H1 (cell line): ENCODE data around the gene CIC.

ENCODE experiments used
- ASH2L ChIP-seq: fragments of 200-600, 300-600 bp; sonication (generic); IDR thresholded peaks from one replicate; pipeline ENCODE4 v1.7.1; 2017; ENCODE audit warnings: low read length
- BACH1 ChIP-seq: IDR thresholded peaks from 2 replicates; pipeline ENCODE4 v1.6.1; 2012; ENCODE audit warnings: low read length, improper control_type of control experiment
- CTCF ChIP-seq, 3 experiments: IDR thresholded peaks; 1 replicate in 2 of 3; 2 replicates in 1 of 3; pipeline versions ENCODE4 v1.5.1 to v1.6.1; 2011; ENCODE audit warnings: low read length in 3 of 3, mild to moderate bottlenecking in 3 of 3, inconsistent platforms in 2 of 3, low read depth in 1 of 3, moderate library complexity in 1 of 3; ENCODE audit not compliant: insufficient read depth in 1 of 3; ENCODE audit errors: control extremely low read depth in 1 of 3
- EP300 ChIP-seq, 2 experiments: IDR thresholded peaks; 1 replicate in 1 of 2; 2 replicates in 1 of 2; pipeline ENCODE4 v1.6.1; 2011 to 2012; ENCODE audit warnings: low read depth in 2 of 2, low read length in 2 of 2, mild to moderate bottlenecking in 2 of 2, borderline replicate concordance in 1 of 2, inconsistent platforms in 1 of 2, moderate library complexity in 1 of 2
- JUND ChIP-seq: IDR thresholded peaks from 2 replicates; pipeline ENCODE4 v1.6.1; 2011; ENCODE audit warnings: mild to moderate bottlenecking, improper control_type of control experiment, low read length
- POLR2AphosphoS5 ChIP-seq: IDR thresholded peaks from 2 replicates; pipeline ENCODE4 v1.6.1; 2011; ENCODE audit warnings: low read depth, low read length
- RAD21 ChIP-seq, 2 experiments: IDR thresholded peaks in 1 of 2; conservative IDR thresholded peaks in 1 of 2; 2 replicates each; pipeline ENCODE4 v1.6.1; 2011; ENCODE audit warnings: low read depth in 2 of 2, low read length in 2 of 2, improper control_type of control experiment in 1 of 2, inconsistent platforms in 1 of 2, mild to moderate bottlenecking in 1 of 2, moderate library complexity in 1 of 2
- RNF2 ChIP-seq: fragments of 200-900, 300-1000 bp; sonication (generic); IDR thresholded peaks from 2 replicates; pipeline ENCODE4 v1.7.1; 2016; ENCODE audit warnings: borderline replicate concordance, low read depth, mild to moderate bottlenecking, antibody characterized with exemption, low read length; ENCODE audit not compliant: poor library complexity, severe bottlenecking; ENCODE audit errors: missing control alignments
- SP2 ChIP-seq: IDR thresholded peaks from 2 replicates; pipeline ENCODE4 v1.6.1; 2012; ENCODE audit warnings: mild to moderate bottlenecking, low read length, inconsistent platforms
- TAF1 ChIP-seq: IDR thresholded peaks from 2 replicates; pipeline ENCODE4 v1.6.1; 2011; ENCODE audit warnings: mild to moderate bottlenecking, low read depth, low read length
- TBP ChIP-seq: IDR thresholded peaks from 2 replicates; pipeline ENCODE4 v1.6.1; 2011; ENCODE audit warnings: low read depth, low read length, improper control_type of control experiment

- TF ChIP-seq SP2 (no peak), CTCF (IDR thresholded peaks at IDR 0.05; ENCODE audit: control extremely low read depth in 1 of 3, insufficient read depth in 1 of 3, low read depth in 1 of 3, low read length in 3 of 3) (no peak), RNF2 (no peak), TBP (no peak), TAF1 (no peak), EP300 (IDR thresholded peaks at IDR 0.05; ENCODE audit: borderline replicate concordance in 1 of 2, low read depth in 2 of 2, low read length in 2 of 2) (no peak), POLR2AphosphoS5 (no peak), ASH2L (no peak), RAD21 (IDR thresholded peaks at IDR 0.05 in 1 of 2, conservative IDR thresholded peaks at IDR 0.05 in 1 of 2; ENCODE audit: low read depth in 2 of 2, low read length in 2 of 2) (no peak), BACH1 (no peak), JUND (no peak)
These were observed 32.7 kb downstream of the CIC start, which contains the start of gene PRR19 for GRCh38 chr19:42301646-42302203.
